KMS-11 (cell line): ENCODE results near the gene SERPINA3.

Experiments
- H2AFZ ChIP-seq: fragments of 200-600 bp; sonication (generic); 2 replicates; pipeline ENCODE4 v1.6.1; 2016; ENCODE audit warnings: antibody characterized with exemption, mixed run types, low read depth
- H3K27ac ChIP-seq: fragments of 200-600 bp; sonication (generic); 2 replicates; pipeline ENCODE4 v1.6.1; 2016; ENCODE audit warnings: mild to moderate bottlenecking, mixed run types
- H3K27me3 ChIP-seq: fragments of 200-600 bp; sonication (generic); 2 replicates; pipeline ENCODE4 v1.6.1; 2017; ENCODE audit warnings: mild to moderate bottlenecking, low read depth, mixed run types, moderate library complexity; ENCODE audit not compliant: insufficient read depth
- H3K36me3 ChIP-seq: fragments of 200-600 bp; sonication (generic); 2 replicates; pipeline ENCODE4 v1.6.1; 2017; ENCODE audit warnings: mild to moderate bottlenecking, mixed run types; ENCODE audit not compliant: insufficient read depth
- H3K4me1 ChIP-seq: fragments of 200-600 bp; sonication (generic); 2 replicates; pipeline ENCODE4 v1.6.1; 2016; ENCODE audit warnings: mild to moderate bottlenecking, low read depth, mixed run types; ENCODE audit not compliant: poor library complexity, severe bottlenecking
- H3K4me2 ChIP-seq: fragments of 200-600 bp; sonication (generic); 2 replicates; pipeline ENCODE4 v1.7.0; 2016; ENCODE audit warnings: mild to moderate bottlenecking, mixed run types
- H3K4me3 ChIP-seq: fragments of 200-600 bp; sonication (generic); IDR thresholded peaks from 2 replicates; pipeline ENCODE4 v1.6.1; 2017; ENCODE audit warnings: low read depth, low read length, mixed read lengths; ENCODE audit not compliant: insufficient read depth
- H3K79me2 ChIP-seq: fragments of 200-600 bp; sonication (generic); 2 replicates; pipeline ENCODE4 v1.6.1; 2016; ENCODE audit warnings: low read depth, mixed run types; ENCODE audit not compliant: insufficient read depth
- H3K9ac ChIP-seq: fragments of 200-600 bp; sonication (generic); 2 replicates; pipeline ENCODE4 v1.6.1; 2016; ENCODE audit warnings: mild to moderate bottlenecking, mixed run types
- H4K20me1 ChIP-seq: fragments of 200-600 bp; sonication (generic); 2 replicates; pipeline ENCODE4 v1.6.1; 2016; ENCODE audit warnings: mild to moderate bottlenecking, mixed run types; ENCODE audit not compliant: insufficient read depth
- CTCF ChIP-seq: fragments of 200-600 bp; sonication (generic); conservative IDR thresholded peaks from 2 replicates; pipeline ENCODE4 v1.6.1; 2017; ENCODE audit warnings: low read depth, mild to moderate bottlenecking, antibody characterized with exemption, low read length, moderate library complexity, mixed read lengths

The SERPINA3 gene

GRCh38 chr14:94571950-94572349 is 40.2 kb upstream of the SERPINA3 start:
- Histone ChIP-seq H2AFZ (no peak overlapping the region), H3K4me1 (no peaks in the 10 kb centered on the region), H3K27ac (no peak overlapping the region), H3K4me3 (no peak overlapping the region), H3K36me3 (no peaks in the 10 kb centered on the region), H3K4me2 (no peak overlapping the region), H4K20me1 (no peaks in the 10 kb centered on the region), H3K79me2 (no peaks in the 10 kb centered on the region), H3K9ac (no peak overlapping the region), H3K27me3 (no peaks in the 10 kb centered on the region)
- no peak for TF ChIP-seq CTCF

- TF ChIP-seq CTCF, result no peak
- no peaks in the 10 kb centered on the region for H4K20me1 ChIP-seq
- no peak overlapping the region for H3K4me2 ChIP-seq
- H3K4me3 ChIP-seq, result no peak overlapping the region
- H3K79me2 ChIP-seq, result no peaks in the 10 kb centered on the region
- H2AFZ ChIP-seq, result no peak overlapping the region
- no peak overlapping the region for H3K27ac ChIP-seq
- no peaks in the 10 kb centered on the region for H3K4me1 ChIP-seq
- H3K27me3 ChIP-seq, result no peaks in the 10 kb centered on the region
- no peak overlapping the region for H3K9ac ChIP-seq
- H3K36me3 ChIP-seq, result no peaks in the 10 kb centered on the region
Measured at GRCh38 chr14:94572637-94573303, 39.4 kb upstream of the SERPINA3 start.

- Histone ChIP-seq H3K4me2 (no peak overlapping the region), H3K36me3 (no peaks in the 10 kb centered on the region), H3K27ac (no peak overlapping the region), H3K79me2 (no peaks in the 10 kb centered on the region), H3K9ac (no peak overlapping the region), H2AFZ (no peak overlapping the region), H4K20me1 (no peaks in the 10 kb centered on the region), H3K27me3 (no peaks in the 10 kb centered on the region), H3K4me3 (no peak overlapping the region), H3K4me1 (no peaks in the 10 kb centered on the region)
- TF ChIP-seq CTCF, result no peak
Measured at GRCh38 chr14:94573475-94574277, 38.5 kb upstream of the SERPINA3 start.

- H2AFZ ChIP-seq, result no peak overlapping the region
- no peak overlapping the region for H3K9ac ChIP-seq
- H3K27me3 ChIP-seq, result no peaks in the 10 kb centered on the region
- H3K4me3 ChIP-seq, result no peak overlapping the region
- no peaks in the 10 kb centered on the region for H3K36me3 ChIP-seq
- no peaks in the 10 kb centered on the region for H4K20me1 ChIP-seq
- no peaks in the 10 kb centered on the region for H3K4me1 ChIP-seq
- H3K79me2 ChIP-seq, result no peaks in the 10 kb centered on the region
- H3K27ac ChIP-seq, result no peak overlapping the region
- H3K4me2 ChIP-seq, result no peak overlapping the region
- no peak for TF ChIP-seq CTCF
Measured at GRCh38 chr14:94574336-94574735, 37.9 kb upstream of the SERPINA3 start.
